T-helper 1 cell treated with Interleukin-12 subunit alpha and Interleukin-12 subunit beta and Interleukin-4 antibody, amounts not matched to agents 30 μg/mL and 1 μg/mL, for 36 hours (primary cell): Measurements from ENCODE around the gene WNT16.
"Not testable (repeated sequence)": the region's sequence is repeated elsewhere in the genome, so short reads cannot be mapped to it uniquely, and the experiment has no call there.

Experiments
- H3K27ac Mint-ChIP-seq: one replicate; pipeline ENCODE4 v1.8.0; 2021; ENCODE audit warnings: mild to moderate bottlenecking, mixed read lengths
- H3K27me3 Mint-ChIP-seq: one replicate; pipeline ENCODE4 v1.8.0; 2021; ENCODE audit warnings: low read depth, mixed read lengths
- H3K36me3 Mint-ChIP-seq: one replicate; pipeline ENCODE4 v1.8.0; 2021; ENCODE audit warnings: low read depth, mixed read lengths
- H3K4me1 Mint-ChIP-seq: one replicate; pipeline ENCODE4 v1.8.0; 2021; ENCODE audit warnings: low read depth, mixed read lengths
- H3K4me3 Mint-ChIP-seq: one replicate; pipeline ENCODE4 v1.8.0; 2021; ENCODE audit warnings: mild to moderate bottlenecking, moderate library complexity, mixed read lengths
- H3K9me3 Mint-ChIP-seq: one replicate; pipeline ENCODE4 v1.8.0; 2021; ENCODE audit warnings: mixed read lengths

Gene WNT16

GRCh38 chr7:121300685-121301420 is 27.9 kb upstream of the WNT16 start:
- Mint-ChIP-seq H3K27ac (no peak overlapping the region), H3K4me3 (no peak overlapping the region)

GRCh38 chr7:121301446-121302213 is 27.2 kb upstream of the WNT16 start:
- H3K4me3 Mint-ChIP-seq = no peak overlapping the region
- H3K9me3 Mint-ChIP-seq = no peaks in the 10 kb centered on the region
- no peak overlapping the region for H3K27ac Mint-ChIP-seq
- no peaks in the 10 kb centered on the region for H3K36me3 Mint-ChIP-seq
- H3K4me1 Mint-ChIP-seq = no peaks in the 10 kb centered on the region
- peaks cover 8% of the 10 kb centered on the region for H3K27me3 Mint-ChIP-seq

More at GRCh38 chr7:121300685-121301420, 27.9 kb upstream of the WNT16 start:
- Mint-ChIP-seq H3K9me3 (no peaks in the 10 kb centered on the region), H3K4me1 (no peaks in the 10 kb centered on the region), H3K27me3 (peaks cover 4% of the 10 kb centered on the region), H3K36me3 (no peaks in the 10 kb centered on the region)

- Mint-ChIP-seq H3K27ac (no peak overlapping the region), H3K36me3 (no peaks in the 10 kb centered on the region), H3K9me3 (no peaks in the 10 kb centered on the region), H3K27me3 (peaks cover 10% of the 10 kb centered on the region), H3K4me3 (no peak overlapping the region), H3K4me1 (no peaks in the 10 kb centered on the region)
These were observed 26.5 kb upstream of the WNT16 start for GRCh38 chr7:121302214-121302745.

GRCh38 chr7:121303422-121304101 is 25.2 kb upstream of the WNT16 start:
- no peaks in the 10 kb centered on the region for H3K36me3 Mint-ChIP-seq
- H3K27ac Mint-ChIP-seq = no peak overlapping the region
- no peaks in the 10 kb centered on the region for H3K4me1 Mint-ChIP-seq
- no peaks in the 10 kb centered on the region for H3K9me3 Mint-ChIP-seq
- H3K4me3 Mint-ChIP-seq = no peak overlapping the region
- H3K27me3 Mint-ChIP-seq = peaks cover 10% of the 10 kb centered on the region

- Mint-ChIP-seq H3K27me3 (peaks cover 11% of the 10 kb centered on the region), H3K9me3 (no peaks in the 10 kb centered on the region), H3K4me3 (no peak overlapping the region), H3K27ac (no peak overlapping the region), H3K4me1 (no peaks in the 10 kb centered on the region), H3K36me3 (no peaks in the 10 kb centered on the region)
These were observed 24.6 kb upstream of the WNT16 start for GRCh38 chr7:121304102-121304658.

- Mint-ChIP-seq H3K4me1 (no peaks in the 10 kb centered on the region), H3K4me3 (no peak overlapping the region), H3K36me3 (no peaks in the 10 kb centered on the region)
These were observed 23.7 kb upstream of the WNT16 start for GRCh38 chr7:121305109-121305508.

GRCh38 chr7:121306565-121306964 is 22.2 kb upstream of the WNT16 start:
- Mint-ChIP-seq H3K9me3 (no peaks in the 10 kb centered on the region), H3K36me3 (no peaks in the 10 kb centered on the region), H3K4me3 (no peak overlapping the region), H3K27ac (no peak overlapping the region), H3K27me3 (peaks cover 20% of the 10 kb centered on the region), H3K4me1 (no peaks in the 10 kb centered on the region)

More at GRCh38 chr7:121305109-121305508, 23.7 kb upstream of the WNT16 start:
- peaks cover 18% of the 10 kb centered on the region for H3K27me3 Mint-ChIP-seq
- H3K27ac Mint-ChIP-seq = no peak overlapping the region
- H3K9me3 Mint-ChIP-seq = no peaks in the 10 kb centered on the region

- Mint-ChIP-seq H3K36me3 (no peaks in the 10 kb centered on the region), H3K27me3 (peaks cover 19% of the 10 kb centered on the region), H3K9me3 (no peaks in the 10 kb centered on the region), H3K4me1 (no peaks in the 10 kb centered on the region), H3K27ac (no peak overlapping the region), H3K4me3 (no peak overlapping the region)
These were observed 21.7 kb upstream of the WNT16 start for GRCh38 chr7:121307021-121307574.

GRCh38 chr7:121313220-121313792 is 15.5 kb upstream of the WNT16 start:
- no peaks in the 10 kb centered on the region for H3K36me3 Mint-ChIP-seq
- H3K4me3 Mint-ChIP-seq = no peak overlapping the region
- no peak overlapping the region for H3K27ac Mint-ChIP-seq
- no peaks in the 10 kb centered on the region for H3K9me3 Mint-ChIP-seq
- H3K27me3 Mint-ChIP-seq = peaks cover 38% of the 10 kb centered on the region
- no peaks in the 10 kb centered on the region for H3K4me1 Mint-ChIP-seq

GRCh38 chr7:121313793-121314676 is 14.8 kb upstream of the WNT16 start:
- Mint-ChIP-seq H3K36me3 (no peaks in the 10 kb centered on the region), H3K4me1 (no peaks in the 10 kb centered on the region), H3K9me3 (no peaks in the 10 kb centered on the region), H3K27ac (no peak overlapping the region), H3K27me3 (peaks cover 38% of the 10 kb centered on the region), H3K4me3 (no peak overlapping the region)

- H3K4me1 Mint-ChIP-seq, H3K9me3 Mint-ChIP-seq, H3K4me3 Mint-ChIP-seq, H3K27ac Mint-ChIP-seq, H3K36me3 Mint-ChIP-seq: not testable (repeated sequence)
- H3K27me3 Mint-ChIP-seq = peaks cover 30% of the 10 kb centered on the region
These were observed 13.6 kb upstream of the WNT16 start for GRCh38 chr7:121315170-121315569.

GRCh38 chr7:121322460-121322859 is 6.3 kb upstream of the WNT16 start:
- Mint-ChIP-seq H3K27ac (no peak overlapping the region), H3K9me3 (no peaks in the 10 kb centered on the region), H3K4me1 (no peaks in the 10 kb centered on the region), H3K27me3 (peaks cover 41% of the 10 kb centered on the region), H3K4me3 (no peak overlapping the region), H3K36me3 (no peaks in the 10 kb centered on the region)
